ENCODE measurements around the gene HYDIN.

GRCh38 chr16:71185347-71185746, 45.2 kb downstream of the HYDIN start:
- no peak for TF ChIP-seq CHD4 (IDR thresholded peaks at IDR 0.05; ENCODE audit: insufficient read depth, insufficient replicate concordance, low read depth, low read length, poor library complexity, severe bottlenecking)
- no peak for TF ChIP-seq ZNF121 (CRISPR knock-in tag; conservative IDR thresholded peaks at IDR 0.05)
